GM12878 (cell line): ENCODE results near the gene FNDC3B. TPM values are rescaled to one million over a fixed set of nuclear protein-coding genes. Genes with fewer than 3 reads are reported as not detected.

Experiments
- ATAC-seq: fragments of 200-7000 bp; cut with Tn5 transposase; 3 replicates; pipeline ENCODE4 v1.9.1; 2020; ENCODE audit warnings: mild to moderate bottlenecking, moderate library complexity
- BruUV-seq: library from RNA; stranded (reverse); fragments of 400-500 nt; replicated peaks from 2 replicates; lab custom pipeline; 2021; lab: Mats Ljungman, UMichigan
- CTCF ChIA-PET: fragments of 300-600 bp; sonication (Branson Sonifier 250); formaldehyde crosslinking; extraction: SDS; loops from one replicate; lab custom pipeline; 2021; ENCODE audit warnings: inconsistent platforms; lab: Yijun Ruan, JAX
- POLR2A ChIA-PET: fragments of 350-600 bp; formaldehyde crosslinking; extraction: SDS; loops from one replicate; lab custom pipeline; 2021; ENCODE audit warnings: inconsistent platforms; lab: Charles Lee
- RAD21 ChIA-PET: fragments of 300-600 bp; sonication (Branson Sonifier 250); formaldehyde crosslinking; loops from one replicate; lab custom pipeline; 2023; ENCODE audit warnings: antibody characterized with exemption; ENCODE audit not compliant: unreplicated experiment; lab: Charles Lee
- SMC1A ChIA-PET: fragments of 300-600 bp; sonication (Branson Sonifier 250); formaldehyde crosslinking; loops from one replicate; lab custom pipeline; 2023; ENCODE audit not compliant: unreplicated experiment, uncharacterized antibody; lab: Charles Lee
- DNase-seq: peaks from one replicate; pipeline ENCODE4 v3.0.0-alpha.2; 2011; ENCODE audit warnings: low read depth, low spot score
- FAIRE-seq: peaks from 3 replicates; lab custom pipeline; 2011; peaks lifted over from hg19 to GRCh38; lab: Jason Lieb, UNC
- H2AFZ ChIP-seq: 2 replicates; pipeline ENCODE4 v1.6.0; 2011; ENCODE audit warnings: low read depth, low read length, control low read depth; ENCODE audit not compliant: control insufficient read depth
- H3K27ac ChIP-seq: 2 replicates; pipeline ENCODE4 v1.5.1; 2011; ENCODE audit warnings: control low read depth; ENCODE audit not compliant: control insufficient read depth, insufficient read depth
- H3K27me3 ChIP-seq, 2 experiments: replicated peaks in 1 of 2; 2 replicates each; pipeline versions ENCODE4 v1.6.0 to v1.6.1; 2011; ENCODE audit warnings: low read length in 1 of 2; ENCODE audit not compliant: control insufficient read depth in 2 of 2, insufficient read depth in 2 of 2
- H3K36me3 ChIP-seq, 2 experiments: 2 replicates each; pipeline ENCODE4 v1.5.1; 2011; ENCODE audit warnings: low read length in 1 of 2; ENCODE audit not compliant: control insufficient read depth in 2 of 2, insufficient read depth in 2 of 2
- H3K4me1 ChIP-seq: 2 replicates; pipeline ENCODE4 v1.6.1; 2011; ENCODE audit warnings: mild to moderate bottlenecking, low read length, moderate library complexity, mixed read lengths; ENCODE audit not compliant: control insufficient read depth, insufficient read depth
- H3K4me2 ChIP-seq: 2 replicates; pipeline ENCODE4 v1.6.0; 2011; ENCODE audit warnings: control low read depth; ENCODE audit not compliant: control insufficient read depth, insufficient read depth
- H3K4me3 ChIP-seq: fragments of 200-600 bp; sonication (generic); 2 replicates; pipeline ENCODE4 v1.5.1; 2016
- H3K79me2 ChIP-seq: 2 replicates; pipeline ENCODE4 v1.6.0; 2011; ENCODE audit warnings: low read length; ENCODE audit not compliant: control insufficient read depth, insufficient read depth
- H3K9ac ChIP-seq: 2 replicates; pipeline ENCODE4 v1.8.0; 2011; ENCODE audit warnings: low read length, control low read depth, mixed read lengths; ENCODE audit not compliant: control insufficient read depth, insufficient read depth
- H3K9me3 ChIP-seq: replicated peaks from 3 replicates; pipeline ENCODE4 v1.5.1; 2011; ENCODE audit warnings: mild to moderate bottlenecking, low read length; ENCODE audit not compliant: control insufficient read depth, insufficient read depth
- H4K20me1 ChIP-seq: 2 replicates; pipeline ENCODE4 v1.6.0; 2011; ENCODE audit not compliant: control insufficient read depth, insufficient read depth
- CREB1 ChIP-seq: IDR thresholded peaks from 2 replicates; pipeline ENCODE4 v1.6.1; 2012; ENCODE audit warnings: low read depth, mild to moderate bottlenecking, inconsistent platforms
- GATAD2B ChIP-seq: fragments of 450-650 bp; conservative IDR thresholded peaks from 2 replicates; pipeline ENCODE4 v1.6.1; 2017; ENCODE audit warnings: low read depth, mild to moderate bottlenecking, moderate library complexity
- HDGF ChIP-seq: fragments of 450-650 bp; IDR thresholded peaks from 2 replicates; pipeline ENCODE4 v1.6.1; 2016; ENCODE audit warnings: antibody characterized with exemption
- KLF5 ChIP-seq: fragments of 450-650 bp; IDR thresholded peaks from 2 replicates; pipeline ENCODE4 v1.6.1; 2014; ENCODE audit warnings: mild to moderate bottlenecking; ENCODE audit not compliant: partially characterized antibody
- NFYA ChIP-seq: IDR thresholded peaks from 2 replicates; pipeline ENCODE4 v1.6.1; 2011; ENCODE audit warnings: low read depth, mild to moderate bottlenecking, low read length, improper control_type of control experiment, borderline replicate concordance
- NFYB ChIP-seq: IDR thresholded peaks from 2 replicates; pipeline ENCODE4 v1.6.1; 2011; ENCODE audit warnings: low read depth, mild to moderate bottlenecking, low read length, improper control_type of control experiment, moderate library complexity; ENCODE audit not compliant: insufficient read depth
- NRF1 ChIP-seq: conservative IDR thresholded peaks from 2 replicates; pipeline ENCODE4 v1.6.1; 2011; ENCODE audit warnings: mild to moderate bottlenecking, low read depth, low read length, improper control_type of control experiment
- POLR2A ChIP-seq: IDR thresholded peaks from 2 replicates; pipeline ENCODE4 v1.6.1; 2011; ENCODE audit warnings: low read depth, mild to moderate bottlenecking, low read length
- POLR2AphosphoS2 ChIP-seq: IDR thresholded peaks from 2 replicates; pipeline ENCODE4 v1.6.1; 2011; ENCODE audit warnings: low read depth, mild to moderate bottlenecking, low read length, improper control_type of control experiment, moderate library complexity
- RAD51 ChIP-seq: fragments of 450-650 bp; IDR thresholded peaks from 2 replicates; pipeline ENCODE4 v1.6.1; 2016; ENCODE audit warnings: moderate library complexity, mild to moderate bottlenecking, inconsistent platforms
- SIX5 ChIP-seq: IDR thresholded peaks from 2 replicates; pipeline ENCODE4 v1.6.1; 2011; ENCODE audit warnings: mild to moderate bottlenecking, low read depth, low read length, moderate library complexity; ENCODE audit not compliant: severe bottlenecking
- SP1 ChIP-seq: IDR thresholded peaks from one replicate; pipeline ENCODE4 v1.6.1; 2011; ENCODE audit warnings: low read depth, low read length
- WGBS: methylation state at CpG from one replicate; pipeline ENCODE4 v1.1.6; 2016; ENCODE audit warnings: low lambda C conversion rate; ENCODE audit not compliant: insufficient replicate concordance, insufficient coverage; ENCODE audit errors: missing lambda C conversion rate; 5-methylcytosine and 5-hydroxymethylcytosine counted together
- in situ Hi-C: fragments of 300-500 bp; cut with MboI; formaldehyde crosslinking; loops from 9 replicates; pipeline ENCODE4 v1.14.3; 2018; ENCODE audit warnings: mixed read lengths
- intact Hi-C: fragments of 100-400 bp; cut with micrococcal nuclease; formaldehyde crosslinking; loops from one replicate; pipeline ENCODE4 v1.14.2; 2022; ENCODE audit not compliant: unreplicated experiment
- polyA plus RNA-seq, 11 experiments: library from polyadenylated mRNA; depleted of rRNA in 4 of 11; unstranded in 6 of 11; stranded (reverse) in 5 of 11; fragments of >200 nt; fragmentation: Nextera tagmentation in 4 of 11; fragmentation: Illumina TruSeq in 1 of 11; extraction: Ambion mirVana in 4 of 11; extraction: Trizol in 1 of 11; gene quantifications; 1 replicate in 1 of 11; 2 replicates in 10 of 11; pipeline versions ENCODE4 v1.2.1 to v1.2.3, GENCODE V29; 2011 to 2016; ENCODE audit warnings: inconsistent platforms in 2 of 11, missing spikeins in 2 of 11, low read depth in 1 of 11
- total RNA-seq, 4 experiments: library from RNA; depleted of rRNA in 3 of 4; stranded (reverse); fragments of >200 nt in 3 of 4; fragmentation: Illumina TruSeq in 1 of 4; extraction: Trizol in 1 of 4; gene quantifications; 2 replicates each; pipeline versions ENCODE4 v1.2.1 to v1.2.3, GENCODE V29; 2013 to 2021
- TF ChIP-seq, protein P1 (sequence below): fragments of 450-650 bp; formaldehyde crosslinking; IDR thresholded peaks from 2 replicates; pipeline ENCODE4 v1.5.0; 2022; ENCODE audit warnings: mild to moderate bottlenecking, missing genetic modification characterization
- TF ChIP-seq, protein P2 (sequence below): IDR thresholded peaks from 2 replicates; pipeline ENCODE4 v1.6.1; 2012; ENCODE audit warnings: improper control_type of control experiment, low read depth, low read length; ENCODE audit not compliant: insufficient replicate concordance
- TF ChIP-seq, protein P3 (sequence below): IDR thresholded peaks from 2 replicates; pipeline ENCODE4 v1.6.1; 2011; ENCODE audit warnings: borderline replicate concordance, low read depth, mild to moderate bottlenecking, moderate library complexity, low read length; ENCODE audit not compliant: insufficient read depth, poor library complexity, severe bottlenecking

The FNDC3B gene
- total and polyA plus RNA-seq, 10 of the 15 experiments (the other 5 are each of a cell fraction or from before 2014, with no cell fraction given): 7.9 to 35.0 (median 18.5) TPM

DNA sequence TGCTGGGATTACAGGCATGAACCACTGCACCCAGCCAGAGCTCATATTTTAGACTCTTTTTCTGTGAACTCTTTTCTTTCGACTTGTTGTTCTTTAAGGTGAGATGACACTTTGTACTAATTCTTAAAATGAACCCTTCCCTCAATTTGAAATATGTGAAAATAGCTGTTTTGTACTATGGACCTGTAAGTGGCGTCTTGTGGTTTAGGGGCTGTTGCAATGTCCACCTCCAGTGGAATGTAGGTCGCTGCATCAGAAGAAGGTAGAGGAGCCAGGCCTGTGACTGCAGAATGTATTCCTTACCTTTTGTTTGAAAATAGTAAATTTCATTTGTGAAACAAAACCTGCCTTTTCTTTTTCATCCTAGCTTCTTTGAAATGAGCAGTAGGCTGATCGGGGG, 38.9 kb downstream of the FNDC3B start:
- BruUV-seq: no TSS peak
- Histone ChIP-seq H3K9me3 (no peaks in the 10 kb centered on the region; the same call in 2 of the 3 replicates), H3K27me3 (no peaks in the 10 kb centered on the region), H3K4me1 (no peaks in the 10 kb centered on the region), H3K4me2 (no peak overlapping the region), H3K79me2 (peaks cover 33% of the 10 kb centered on the region), H3K4me3 (no peak overlapping the region), H4K20me1 (no peaks in the 10 kb centered on the region; the same call in 1 of the 2 replicates), H3K9ac (no peak overlapping the region), H3K27ac (no peak overlapping the region), H2AFZ (no peak overlapping the region), H3K36me3 (peaks cover 4 to 10% of the 10 kb centered on the region in 2 experiments)
- intact Hi-C loops (no loop called here), in situ Hi-C loops (no loop called here)
- POLR2A ChIA-PET: no interaction called here
- ATAC-seq: no peak
- SMC1A ChIA-PET: interaction anchor here (0.6 to 1.7 kb wide), 6 partner anchors 10 to 290 kb away, joined by 3 to 4 read pairs (median 3); no protein-coding TSS in a partner anchor
- no peak for FAIRE-seq
- no peak for DNase-seq
- CTCF ChIA-PET: interaction anchor here (1.0 to 1.5 kb wide), 2 partner anchors 8 to 12 kb away, joined by 3 read pairs; no protein-coding TSS in a partner anchor
- WGBS: 70% methylated on average over 4 of the region's 4 CpGs
- RAD21 ChIA-PET: no interaction called here
- TF ChIP-seq SIX5 (no peak), NFYB (no peak), POLR2A (no peak), KLF5 (no peak), POLR2AphosphoS2 (no peak), NRF1 (no peak), NFYA (no peak), SP1 (no peak), RAD51 (no peak), GATAD2B (no peak), HDGF (no peak), CREB1 (no peak)
- TF ChIP-seq, protein P1, sequence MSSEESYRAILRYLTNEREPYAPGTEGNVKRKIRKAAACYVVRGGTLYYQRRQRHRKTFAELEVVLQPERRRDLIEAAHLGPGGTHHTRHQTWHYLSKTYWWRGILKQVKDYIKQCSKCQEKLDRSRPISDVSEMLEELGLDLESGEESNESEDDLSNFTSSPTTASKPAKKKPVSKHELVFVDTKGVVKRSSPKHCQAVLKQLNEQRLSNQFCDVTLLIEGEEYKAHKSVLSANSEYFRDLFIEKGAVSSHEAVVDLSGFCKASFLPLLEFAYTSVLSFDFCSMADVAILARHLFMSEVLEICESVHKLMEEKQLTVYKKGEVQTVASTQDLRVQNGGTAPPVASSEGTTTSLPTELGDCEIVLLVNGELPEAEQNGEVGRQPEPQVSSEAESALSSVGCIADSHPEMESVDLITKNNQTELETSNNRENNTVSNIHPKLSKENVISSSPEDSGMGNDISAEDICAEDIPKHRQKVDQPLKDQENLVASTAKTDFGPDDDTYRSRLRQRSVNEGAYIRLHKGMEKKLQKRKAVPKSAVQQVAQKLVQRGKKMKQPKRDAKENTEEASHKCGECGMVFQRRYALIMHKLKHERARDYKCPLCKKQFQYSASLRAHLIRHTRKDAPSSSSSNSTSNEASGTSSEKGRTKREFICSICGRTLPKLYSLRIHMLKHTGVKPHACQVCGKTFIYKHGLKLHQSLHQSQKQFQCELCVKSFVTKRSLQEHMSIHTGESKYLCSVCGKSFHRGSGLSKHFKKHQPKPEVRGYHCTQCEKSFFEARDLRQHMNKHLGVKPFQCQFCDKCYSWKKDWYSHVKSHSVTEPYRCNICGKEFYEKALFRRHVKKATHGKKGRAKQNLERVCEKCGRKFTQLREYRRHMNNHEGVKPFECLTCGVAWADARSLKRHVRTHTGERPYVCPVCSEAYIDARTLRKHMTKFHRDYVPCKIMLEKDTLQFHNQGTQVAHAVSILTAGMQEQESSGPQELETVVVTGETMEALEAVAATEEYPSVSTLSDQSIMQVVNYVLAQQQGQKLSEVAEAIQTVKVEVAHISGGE (CRISPR knock-in tag): no peak
- TF ChIP-seq, protein P2, sequence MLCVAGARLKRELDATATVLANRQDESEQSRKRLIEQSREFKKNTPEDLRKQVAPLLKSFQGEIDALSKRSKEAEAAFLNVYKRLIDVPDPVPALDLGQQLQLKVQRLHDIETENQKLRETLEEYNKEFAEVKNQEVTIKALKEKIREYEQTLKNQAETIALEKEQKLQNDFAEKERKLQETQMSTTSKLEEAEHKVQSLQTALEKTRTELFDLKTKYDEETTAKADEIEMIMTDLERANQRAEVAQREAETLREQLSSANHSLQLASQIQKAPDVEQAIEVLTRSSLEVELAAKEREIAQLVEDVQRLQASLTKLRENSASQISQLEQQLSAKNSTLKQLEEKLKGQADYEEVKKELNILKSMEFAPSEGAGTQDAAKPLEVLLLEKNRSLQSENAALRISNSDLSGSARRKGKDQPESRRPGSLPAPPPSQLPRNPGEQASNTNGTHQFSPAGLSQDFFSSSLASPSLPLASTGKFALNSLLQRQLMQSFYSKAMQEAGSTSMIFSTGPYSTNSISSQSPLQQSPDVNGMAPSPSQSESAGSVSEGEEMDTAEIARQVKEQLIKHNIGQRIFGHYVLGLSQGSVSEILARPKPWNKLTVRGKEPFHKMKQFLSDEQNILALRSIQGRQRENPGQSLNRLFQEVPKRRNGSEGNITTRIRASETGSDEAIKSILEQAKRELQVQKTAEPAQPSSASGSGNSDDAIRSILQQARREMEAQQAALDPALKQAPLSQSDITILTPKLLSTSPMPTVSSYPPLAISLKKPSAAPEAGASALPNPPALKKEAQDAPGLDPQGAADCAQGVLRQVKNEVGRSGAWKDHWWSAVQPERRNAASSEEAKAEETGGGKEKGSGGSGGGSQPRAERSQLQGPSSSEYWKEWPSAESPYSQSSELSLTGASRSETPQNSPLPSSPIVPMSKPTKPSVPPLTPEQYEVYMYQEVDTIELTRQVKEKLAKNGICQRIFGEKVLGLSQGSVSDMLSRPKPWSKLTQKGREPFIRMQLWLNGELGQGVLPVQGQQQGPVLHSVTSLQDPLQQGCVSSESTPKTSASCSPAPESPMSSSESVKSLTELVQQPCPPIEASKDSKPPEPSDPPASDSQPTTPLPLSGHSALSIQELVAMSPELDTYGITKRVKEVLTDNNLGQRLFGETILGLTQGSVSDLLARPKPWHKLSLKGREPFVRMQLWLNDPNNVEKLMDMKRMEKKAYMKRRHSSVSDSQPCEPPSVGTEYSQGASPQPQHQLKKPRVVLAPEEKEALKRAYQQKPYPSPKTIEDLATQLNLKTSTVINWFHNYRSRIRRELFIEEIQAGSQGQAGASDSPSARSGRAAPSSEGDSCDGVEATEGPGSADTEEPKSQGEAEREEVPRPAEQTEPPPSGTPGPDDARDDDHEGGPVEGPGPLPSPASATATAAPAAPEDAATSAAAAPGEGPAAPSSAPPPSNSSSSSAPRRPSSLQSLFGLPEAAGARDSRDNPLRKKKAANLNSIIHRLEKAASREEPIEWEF: no peak
- TF ChIP-seq, protein P3, sequence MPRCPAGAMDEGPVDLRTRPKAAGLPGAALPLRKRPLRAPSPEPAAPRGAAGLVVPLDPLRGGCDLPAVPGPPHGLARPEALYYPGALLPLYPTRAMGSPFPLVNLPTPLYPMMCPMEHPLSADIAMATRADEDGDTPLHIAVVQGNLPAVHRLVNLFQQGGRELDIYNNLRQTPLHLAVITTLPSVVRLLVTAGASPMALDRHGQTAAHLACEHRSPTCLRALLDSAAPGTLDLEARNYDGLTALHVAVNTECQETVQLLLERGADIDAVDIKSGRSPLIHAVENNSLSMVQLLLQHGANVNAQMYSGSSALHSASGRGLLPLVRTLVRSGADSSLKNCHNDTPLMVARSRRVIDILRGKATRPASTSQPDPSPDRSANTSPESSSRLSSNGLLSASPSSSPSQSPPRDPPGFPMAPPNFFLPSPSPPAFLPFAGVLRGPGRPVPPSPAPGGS: no peak
